GM18498 (cell line): ENCODE measurements around the gene CAMK2N1.
"Not testable (repeated sequence)": the region's sequence is repeated elsewhere in the genome, so short reads cannot be mapped to it uniquely, and the experiment has no call there.

ENCODE experiments used
- ATAC-seq: cut with Tn5 transposase; IDR thresholded peaks from one replicate; pipeline ENCODE4 v1.9.1; 2021; ENCODE audit warnings: mild to moderate bottlenecking, moderate library complexity; ENCODE audit not compliant: unreplicated experiment

The CAMK2N1 gene

DNA sequence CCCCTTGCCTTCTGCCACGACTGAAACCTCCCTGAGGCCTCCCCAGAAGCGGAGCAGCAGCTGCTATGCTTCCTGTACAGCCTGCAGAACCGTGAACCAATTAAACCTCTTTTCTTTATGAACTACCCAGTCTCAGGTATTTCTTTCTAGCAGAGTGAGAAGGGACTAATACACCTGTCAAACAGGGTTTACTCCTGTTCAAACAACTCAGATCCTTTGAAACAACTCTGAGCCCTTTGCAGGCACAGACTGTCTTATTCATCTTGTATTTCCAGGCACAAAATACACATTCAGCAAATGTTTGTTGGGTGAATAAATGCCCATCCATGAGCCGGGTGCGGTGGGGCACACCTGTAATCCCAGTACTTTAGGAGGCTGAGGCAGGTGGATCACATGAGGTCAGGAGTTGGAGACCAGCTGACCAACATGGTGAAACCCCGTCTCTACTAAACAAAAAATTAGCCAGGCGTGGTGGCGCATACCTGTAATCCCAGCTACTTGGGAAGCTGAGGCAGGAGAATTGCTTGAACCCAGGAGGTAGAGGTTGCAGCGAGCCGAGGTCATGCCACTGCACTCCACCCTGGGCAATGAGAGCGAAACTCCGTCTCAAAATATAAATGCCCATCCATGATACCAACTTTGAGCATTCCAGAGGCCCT lies 10.8 kb upstream of the CAMK2N1 start:
- not testable (repeated sequence) for ATAC-seq

- no peak for ATAC-seq
Measured at GRCh38 chr1:20496241-20496661, 10.2 kb upstream of the CAMK2N1 start.

DNA sequence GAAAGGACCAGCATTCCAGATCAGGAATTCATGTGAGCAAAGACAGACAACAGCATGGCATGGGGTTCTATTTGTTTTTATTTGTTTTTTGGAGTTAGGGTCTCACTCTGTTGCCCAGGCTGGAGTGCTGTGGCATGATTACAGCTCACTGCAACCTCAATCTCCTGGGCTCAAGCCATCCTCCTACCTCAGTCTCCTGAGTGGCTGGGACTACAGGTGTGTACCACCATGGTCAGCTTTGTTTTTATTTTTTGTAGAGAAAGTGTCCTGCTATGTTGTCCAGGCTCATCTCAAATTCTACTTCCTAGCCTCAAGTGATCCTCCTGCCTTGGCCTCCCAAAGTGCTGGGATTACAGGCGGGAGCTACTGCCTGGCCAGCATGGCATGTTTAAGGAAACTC lies 9.7 kb upstream of the CAMK2N1 start:
- no peak for ATAC-seq

DNA sequence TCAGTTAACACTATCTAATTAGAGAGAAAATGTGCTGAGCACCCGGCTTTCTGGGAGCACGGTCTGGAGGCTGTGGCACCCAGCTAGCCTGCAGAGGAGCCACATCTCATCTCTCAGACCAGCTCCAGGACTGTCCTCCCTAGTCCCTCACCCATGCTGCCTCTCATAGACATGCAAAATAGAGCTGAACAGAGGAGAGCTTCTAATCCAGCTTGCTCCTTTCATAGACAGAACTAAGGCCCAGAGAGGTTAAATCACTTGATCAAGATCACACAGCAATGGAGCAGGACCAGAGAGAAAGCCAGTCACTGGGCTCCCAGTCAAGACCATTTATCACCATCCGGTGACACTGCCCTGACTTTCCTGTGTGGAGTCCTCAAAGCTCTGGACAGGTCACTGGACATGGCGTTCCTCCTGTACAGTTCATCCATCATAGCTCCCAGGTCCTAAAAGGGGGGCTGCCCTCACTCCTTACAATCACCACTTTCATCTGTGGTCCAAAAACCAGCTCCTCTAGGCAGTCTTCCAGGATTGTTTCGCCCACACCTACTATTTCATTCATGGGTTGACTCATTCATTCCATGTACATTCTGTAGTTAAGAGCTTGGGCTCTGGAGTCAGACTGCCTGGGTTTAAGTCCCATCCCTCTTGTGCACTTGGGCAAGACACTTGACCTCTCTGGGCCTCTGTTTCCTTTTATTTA lies 8.8 kb upstream of the CAMK2N1 start:
- ATAC-seq = no peak

- no peak for ATAC-seq
Measured at GRCh38 chr1:20493839-20494608, 8.0 kb upstream of the CAMK2N1 start.

DNA sequence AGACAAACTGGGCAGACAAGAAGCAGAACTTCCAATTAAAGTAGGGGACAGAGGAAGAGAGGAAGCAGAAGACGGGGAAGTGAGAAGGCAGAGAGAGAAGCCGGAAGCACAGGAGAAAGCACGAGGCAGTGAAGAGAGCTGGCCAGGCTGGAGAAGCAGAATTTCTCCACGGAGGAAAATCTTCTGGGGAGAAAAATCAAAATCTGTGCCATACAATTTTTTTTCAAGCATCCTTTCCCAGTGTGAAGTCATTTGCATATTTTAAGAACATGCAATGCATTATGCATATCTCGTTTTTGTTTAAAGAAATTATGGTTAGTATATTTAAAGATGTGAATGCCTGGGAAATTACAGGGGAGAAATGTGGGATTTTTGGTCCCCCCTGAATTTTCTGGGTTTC lies 7.3 kb upstream of the CAMK2N1 start:
- no peak for ATAC-seq

DNA sequence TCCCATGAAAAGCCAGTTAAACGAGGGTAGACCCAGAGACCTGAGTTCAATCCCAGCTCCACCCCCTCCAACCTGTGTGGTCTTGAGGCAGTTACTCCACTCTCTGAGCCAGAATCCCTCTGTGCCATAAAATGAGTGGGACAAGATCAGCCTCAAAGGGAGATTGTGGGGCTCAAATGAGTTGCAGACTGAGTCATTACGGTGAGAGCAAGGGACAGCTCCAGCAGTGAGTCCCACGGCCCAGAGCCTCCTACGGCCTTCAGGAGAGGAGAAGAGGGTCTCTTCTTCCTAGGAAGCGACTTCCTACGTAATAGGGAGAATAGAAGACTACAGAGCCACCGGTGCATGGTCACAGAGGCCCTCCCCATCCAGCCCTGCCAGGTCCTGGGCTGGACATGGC lies 6.7 kb upstream of the CAMK2N1 start:
- ATAC-seq = no peak

DNA sequence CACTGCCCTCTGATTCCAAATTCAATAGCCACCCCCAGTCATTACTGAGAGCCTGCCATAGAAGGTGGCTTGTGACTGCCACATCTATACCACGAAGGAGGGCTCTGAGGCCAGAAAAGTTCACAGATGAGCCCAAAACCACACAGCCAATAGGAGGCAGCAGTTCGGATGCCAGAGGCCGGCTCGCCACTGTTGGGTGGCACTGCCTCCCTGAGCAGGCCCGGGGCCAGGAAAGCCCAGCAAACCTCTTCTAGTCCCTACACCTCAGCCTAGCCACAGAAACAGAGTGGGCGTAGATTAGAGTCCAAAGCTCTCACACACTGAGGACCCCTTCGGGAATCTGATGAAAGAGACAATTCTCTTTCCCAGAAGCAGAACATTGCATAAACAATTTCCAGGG lies 5.9 kb upstream of the CAMK2N1 start:
- ATAC-seq = no peak

DNA sequence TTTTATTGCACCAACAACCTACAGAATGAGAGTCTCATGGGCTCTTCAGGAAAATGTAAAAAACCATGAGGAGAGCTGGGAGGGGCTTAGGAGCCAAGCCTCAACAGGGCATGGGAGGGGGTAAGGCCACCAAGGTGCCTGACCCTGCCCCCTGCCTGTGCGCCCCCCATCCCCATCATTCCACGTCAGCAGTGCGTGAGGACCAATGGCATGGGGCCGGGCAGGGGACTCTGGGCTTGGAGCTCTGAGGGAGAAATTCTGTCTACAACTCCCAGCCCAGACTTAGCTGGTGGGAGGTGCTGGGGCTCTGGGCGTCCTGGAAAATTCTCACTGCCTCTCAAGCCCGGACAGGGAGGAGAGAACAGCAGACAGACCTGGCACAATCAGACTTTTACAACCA lies 5.2 kb upstream of the CAMK2N1 start:
- ATAC-seq = no peak

DNA sequence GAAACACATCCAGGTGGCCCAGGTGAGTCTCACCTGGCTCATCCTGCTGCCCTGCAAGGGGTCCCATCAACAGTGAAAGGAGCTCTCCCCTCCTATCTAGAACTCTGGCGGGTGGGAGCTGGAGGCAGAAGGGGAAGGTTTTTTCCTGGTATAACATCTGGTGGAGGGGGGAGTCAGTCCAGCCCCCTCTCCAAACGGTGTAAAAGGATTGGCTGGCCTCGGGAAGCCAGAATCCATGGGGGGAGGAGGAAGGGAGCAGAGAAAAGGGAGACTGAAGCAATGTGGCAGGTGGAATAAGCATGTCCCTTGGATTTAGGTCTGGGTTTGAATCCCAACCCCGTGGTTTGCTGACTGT lies 1.2 kb upstream of the CAMK2N1 start:
- ATAC-seq = no peak

GRCh38 chr1:20486457-20487235 lies 636 bp upstream of the CAMK2N1 start:
- ATAC-seq = no peak

DNA sequence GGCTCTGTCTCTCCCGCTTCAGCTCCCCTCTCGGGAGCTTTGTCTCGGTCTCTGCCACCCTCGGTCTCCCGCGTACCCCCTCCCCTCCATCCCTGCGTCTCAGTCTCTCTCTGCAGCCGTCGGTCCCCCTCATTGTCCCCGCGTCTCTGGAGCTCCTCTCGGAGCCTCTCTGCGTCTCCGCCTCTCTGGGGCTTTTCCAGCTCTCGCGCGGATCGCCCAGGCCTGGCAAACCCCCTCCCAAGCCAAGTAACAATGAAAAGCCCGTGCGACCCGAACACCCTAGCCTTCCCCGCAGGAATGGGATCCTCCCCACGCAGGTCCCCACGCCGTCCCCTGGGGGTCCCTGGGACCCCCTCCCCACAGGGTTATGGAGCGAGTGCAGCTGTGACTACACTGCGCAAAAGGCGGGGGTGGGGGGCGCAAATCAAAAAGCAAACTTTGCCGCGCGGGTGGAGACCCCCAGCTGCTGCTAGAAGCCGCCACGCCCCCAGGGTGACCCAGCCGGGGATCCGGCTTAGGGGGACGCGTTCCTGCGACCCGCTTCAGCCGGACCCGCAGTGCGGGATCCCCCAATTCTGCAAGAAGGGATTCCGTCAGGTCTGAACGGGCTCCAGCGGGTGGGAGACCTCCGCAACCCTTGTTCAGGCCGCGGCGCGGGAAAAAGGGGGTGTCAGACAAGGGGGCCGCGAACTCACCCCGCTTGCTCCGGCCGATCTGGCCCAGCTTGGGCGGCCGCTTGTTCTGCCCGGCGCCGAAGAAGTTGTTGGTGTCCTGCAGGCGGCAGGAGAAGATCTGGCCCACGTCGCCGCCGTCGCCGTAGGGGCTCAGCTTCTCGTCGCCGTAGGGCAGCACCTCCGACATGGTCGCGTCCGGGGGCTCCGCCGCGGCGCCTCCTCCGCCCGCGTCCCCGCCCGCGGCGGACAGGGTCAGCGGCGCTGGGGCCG lies 1.2 kb downstream of the CAMK2N1 start:
- ATAC-seq = no peak

GRCh38 chr1:20483833-20484518 lies 2.0 kb downstream of the CAMK2N1 start:
- no peak for ATAC-seq

DNA sequence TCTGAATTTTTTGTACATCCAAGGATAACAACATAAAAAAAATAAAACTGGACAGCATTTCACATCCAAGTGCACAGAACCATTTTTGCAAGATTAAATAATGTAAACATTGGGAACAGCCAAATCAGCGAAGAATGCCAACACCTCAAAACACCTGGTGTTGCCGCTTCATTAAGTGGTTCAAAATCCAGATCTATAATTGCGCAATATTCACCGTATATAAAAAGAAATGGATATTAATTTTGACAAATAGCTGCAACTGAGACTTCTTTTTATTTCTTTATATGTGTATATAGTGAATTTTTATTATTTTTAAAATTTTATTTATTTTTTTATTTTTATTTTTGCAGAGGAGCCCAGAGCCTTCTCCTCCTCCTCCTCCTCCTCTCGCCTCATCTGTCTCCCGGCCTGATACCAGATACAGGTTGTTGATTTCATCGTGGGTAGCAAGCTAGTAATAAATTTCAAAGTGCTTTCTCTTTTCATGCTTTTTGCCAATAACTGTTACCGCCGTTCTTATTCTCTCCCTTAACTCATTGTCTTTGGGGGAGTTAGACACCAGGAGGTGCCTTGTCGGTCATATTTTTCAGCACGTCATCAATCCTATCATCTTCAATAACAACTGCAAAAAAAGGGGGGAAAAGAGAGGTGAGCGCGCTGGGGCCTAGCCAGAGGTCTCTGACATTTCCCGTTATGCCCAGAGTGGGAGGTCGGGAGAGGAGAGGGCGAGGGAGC lies 2.7 kb downstream of the CAMK2N1 start:
- ATAC-seq = no peak

DNA sequence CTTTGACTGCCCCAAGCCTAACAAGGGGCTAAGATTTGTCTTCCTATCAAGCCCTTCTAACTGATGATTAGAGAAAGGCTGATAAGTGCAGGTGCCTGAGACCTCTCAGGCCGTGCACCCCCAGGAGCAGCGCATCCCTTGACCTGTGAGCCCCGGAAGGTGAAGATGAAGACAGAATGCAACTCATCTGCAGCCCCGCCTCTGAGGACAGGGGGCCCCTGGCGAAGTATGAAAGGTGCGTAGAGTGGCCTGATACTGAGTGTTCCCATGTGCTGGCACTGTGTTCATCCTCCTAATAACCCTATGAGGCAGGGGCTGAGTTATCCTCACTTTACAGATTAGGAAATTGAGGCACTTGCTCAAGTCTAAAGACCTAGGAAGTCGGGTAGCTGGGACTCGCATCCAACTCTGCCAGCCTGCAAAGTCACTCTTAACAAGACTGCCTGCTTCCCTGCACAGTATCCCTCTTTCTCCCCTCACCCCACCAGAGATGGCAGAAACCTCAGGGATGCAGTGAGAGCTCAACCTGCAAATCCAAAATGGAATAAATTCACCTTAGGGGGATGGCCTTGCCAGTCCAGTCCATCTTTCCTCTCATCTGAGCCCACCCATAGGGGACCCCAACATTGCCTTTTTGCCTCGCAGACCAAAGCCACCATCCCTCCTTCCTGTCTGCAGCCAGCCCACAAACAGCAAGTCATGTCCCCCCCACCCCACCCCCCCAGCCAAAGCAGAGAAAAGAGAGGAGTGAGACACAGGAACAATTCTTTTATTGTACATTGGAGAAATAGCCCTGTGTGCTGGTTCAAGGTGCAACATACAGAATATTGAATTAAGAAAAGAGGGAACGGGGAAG lies 4.1 kb downstream of the CAMK2N1 start:
- ATAC-seq = no peak

DNA sequence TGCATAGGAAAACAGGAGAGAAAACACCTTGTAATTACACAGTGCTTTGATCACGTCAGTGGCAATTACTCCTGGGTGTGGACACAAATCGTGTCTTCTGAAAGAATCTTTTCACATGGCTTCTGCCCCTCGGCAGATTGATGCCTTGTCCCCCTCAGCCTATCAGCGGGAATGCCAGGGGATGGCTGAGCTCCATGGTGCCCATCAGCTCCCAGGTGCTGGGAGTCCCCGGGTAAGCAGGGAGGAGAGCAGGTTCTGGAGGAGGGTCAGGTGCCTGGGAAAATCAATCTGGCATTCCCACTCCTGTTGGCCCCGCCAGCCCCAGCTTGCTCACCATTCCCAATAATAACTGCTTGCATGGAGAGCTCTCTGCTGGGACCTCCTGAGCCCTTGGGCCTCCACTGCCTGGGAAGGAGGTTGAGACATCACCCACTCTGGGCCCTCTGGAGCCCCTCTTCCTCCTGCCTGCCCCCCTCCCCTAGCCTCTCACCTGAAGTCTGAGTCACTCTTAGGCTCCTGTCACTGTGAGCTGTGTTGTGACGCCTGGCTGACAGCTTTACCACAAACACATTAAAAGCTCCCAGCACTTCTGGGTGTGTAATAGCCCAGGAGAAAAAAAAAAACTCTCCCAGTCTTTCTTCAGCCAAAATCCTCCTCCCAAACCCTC lies 4.9 kb downstream of the CAMK2N1 start:
- no peak for ATAC-seq

GRCh38 chr1:20480243-20480944 lies 5.6 kb downstream of the CAMK2N1 start:
- no peak for ATAC-seq
